Endodermal cell (in vitro differentiated cells): ENCODE results near the gene CFLAR. TPM values are rescaled to one million over a fixed set of nuclear protein-coding genes. Genes with fewer than 3 reads are reported as not detected.

Source experiments
- DNase-seq: peaks from one replicate; pipeline ENCODE4 v3.0.0-alpha.2; 2017
- H3K27ac ChIP-seq: 2 replicates; pipeline ENCODE4 v1.5.1; 2013; ENCODE audit warnings: mild to moderate bottlenecking, low read depth, low read length, moderate library complexity
- H3K27me3 ChIP-seq: 2 replicates; pipeline ENCODE4 v1.6.1; 2013; ENCODE audit warnings: mild to moderate bottlenecking, low read length, moderate library complexity; ENCODE audit not compliant: insufficient read depth, control insufficient read depth, poor library complexity, severe bottlenecking
- H3K36me3 ChIP-seq: 2 replicates; pipeline ENCODE4 v1.7.0; 2013; ENCODE audit warnings: mild to moderate bottlenecking, low read length, moderate library complexity; ENCODE audit not compliant: control insufficient read depth, insufficient read depth
- H3K4me1 ChIP-seq: one replicate; pipeline ENCODE4 v1.7.0; 2013; ENCODE audit warnings: low read length; ENCODE audit not compliant: control insufficient read depth, insufficient read depth
- H3K4me3 ChIP-seq: 2 replicates; pipeline ENCODE4 v1.5.1; 2013; ENCODE audit warnings: mild to moderate bottlenecking, low read length, moderate library complexity
- H3K9ac ChIP-seq: 2 replicates; pipeline ENCODE4 v1.6.1; 2013; ENCODE audit warnings: mild to moderate bottlenecking, low read length, moderate library complexity; ENCODE audit not compliant: poor library complexity, severe bottlenecking; ENCODE audit errors: extremely low read depth
- H3K9me3 ChIP-seq: 2 replicates; pipeline ENCODE4 v1.6.1; 2013; ENCODE audit warnings: mild to moderate bottlenecking, low read length, moderate library complexity; ENCODE audit not compliant: control insufficient read depth
- H3K27ac Mint-ChIP-seq: 2 replicates; pipeline ENCODE4 v1.8.0; 2020; ENCODE audit warnings: mixed read lengths
- H3K27me3 Mint-ChIP-seq: 2 replicates; pipeline ENCODE4 v1.8.0; 2021; ENCODE audit warnings: mild to moderate bottlenecking, mixed read lengths; ENCODE audit not compliant: insufficient read depth
- H3K36me3 Mint-ChIP-seq: 2 replicates; pipeline ENCODE4 v1.8.0; 2020; ENCODE audit warnings: low read depth, mixed read lengths
- H3K4me1 Mint-ChIP-seq: 2 replicates; pipeline ENCODE4 v1.8.0; 2020; ENCODE audit warnings: mixed read lengths
- H3K4me3 Mint-ChIP-seq: 2 replicates; pipeline ENCODE4 v1.8.0; 2020; ENCODE audit warnings: mild to moderate bottlenecking, moderate library complexity, mixed read lengths
- H3K9me3 Mint-ChIP-seq: 2 replicates; pipeline ENCODE4 v1.8.0; 2020; ENCODE audit warnings: mild to moderate bottlenecking, mixed read lengths
- WGBS, 2 experiments: methylation state at CpG; one replicate each; pipeline versions ENCODE4 v1.1.5 to v1.1.7; 2013; ENCODE audit warnings: missing lambda C conversion rate in 2 of 2, mixed read lengths in 1 of 2; ENCODE audit not compliant: insufficient coverage in 1 of 2, insufficient read length in 1 of 2; 5-methylcytosine and 5-hydroxymethylcytosine counted together
- total RNA-seq, 2 donors: library from RNA; stranded (reverse); fragmentation: NEBNext Ultra II Directional in 1 of 2; extraction: Animal tissue kit (Norgen Biotek cat#: 25700) in 1 of 2; gene quantifications; 2 replicates in 1 of 2; 3 replicates in 1 of 2; pipeline ENCODE4 v1.2.1, GENCODE V29; 2021
- TF ChIP-seq, protein P1 (sequence below): fragments of 200-600 bp; sonication (generic); conservative IDR thresholded peaks from 2 replicates; pipeline ENCODE4 v1.5.0; 2021; ENCODE audit warnings: antibody characterized with exemption, mild to moderate bottlenecking

The CFLAR gene
- total RNA-seq, 2 donors from 2014 or later = 168 to 197 TPM

DNA sequence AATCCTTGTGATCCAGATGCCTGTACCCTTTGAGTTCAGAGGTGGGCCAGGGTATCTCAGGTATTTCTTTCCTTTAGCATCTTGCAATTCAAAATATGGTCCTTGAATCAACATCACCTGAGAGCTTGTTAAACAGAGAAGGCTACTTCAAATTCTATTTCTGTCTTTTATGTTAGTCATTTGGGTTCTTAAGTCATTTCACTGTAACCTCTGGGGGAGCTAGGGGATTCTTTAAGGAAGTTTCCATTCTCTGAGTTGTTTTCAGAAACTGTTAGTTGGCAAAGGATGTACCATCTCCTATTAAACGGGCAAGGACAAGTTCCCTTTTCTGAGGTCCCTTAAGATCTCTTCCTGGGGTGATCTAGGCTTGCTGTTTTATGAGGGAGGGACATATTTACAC lies 16.6 kb downstream of the CFLAR start:
- H3K9me3 ChIP-seq = no peaks in the 10 kb centered on the region
- no peak overlapping the region for H3K9ac ChIP-seq
- no peak overlapping the region for H3K27ac ChIP-seq
- Mint-ChIP-seq H3K9me3 (no peaks in the 10 kb centered on the region), H3K36me3 (peaks cover 64% of the 10 kb centered on the region), H3K4me3 (no peak overlapping the region), H3K4me1 (peaks cover 40% of the 10 kb centered on the region), H3K27me3 (no peaks in the 10 kb centered on the region), H3K27ac (no peak overlapping the region)
- TF ChIP-seq, protein P1, sequence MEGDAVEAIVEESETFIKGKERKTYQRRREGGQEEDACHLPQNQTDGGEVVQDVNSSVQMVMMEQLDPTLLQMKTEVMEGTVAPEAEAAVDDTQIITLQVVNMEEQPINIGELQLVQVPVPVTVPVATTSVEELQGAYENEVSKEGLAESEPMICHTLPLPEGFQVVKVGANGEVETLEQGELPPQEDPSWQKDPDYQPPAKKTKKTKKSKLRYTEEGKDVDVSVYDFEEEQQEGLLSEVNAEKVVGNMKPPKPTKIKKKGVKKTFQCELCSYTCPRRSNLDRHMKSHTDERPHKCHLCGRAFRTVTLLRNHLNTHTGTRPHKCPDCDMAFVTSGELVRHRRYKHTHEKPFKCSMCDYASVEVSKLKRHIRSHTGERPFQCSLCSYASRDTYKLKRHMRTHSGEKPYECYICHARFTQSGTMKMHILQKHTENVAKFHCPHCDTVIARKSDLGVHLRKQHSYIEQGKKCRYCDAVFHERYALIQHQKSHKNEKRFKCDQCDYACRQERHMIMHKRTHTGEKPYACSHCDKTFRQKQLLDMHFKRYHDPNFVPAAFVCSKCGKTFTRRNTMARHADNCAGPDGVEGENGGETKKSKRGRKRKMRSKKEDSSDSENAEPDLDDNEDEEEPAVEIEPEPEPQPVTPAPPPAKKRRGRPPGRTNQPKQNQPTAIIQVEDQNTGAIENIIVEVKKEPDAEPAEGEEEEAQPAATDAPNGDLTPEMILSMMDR = no peak
- no peak for DNase-seq
- H3K27me3 ChIP-seq = no peaks in the 10 kb centered on the region
- no peak overlapping the region for H3K4me3 ChIP-seq
- WGBS, 2 experiments = 89 to 100% methylated on average over 1 of the region's 1 CpG
- peaks cover 69% of the 10 kb centered on the region for H3K36me3 ChIP-seq
- peaks cover 7% of the 10 kb centered on the region for H3K4me1 ChIP-seq

GRCh38 chr2:201135386-201135785 lies 19.4 kb downstream of the CFLAR start:
- Histone ChIP-seq H3K9ac (no peak overlapping the region), H3K4me1 (peaks cover 4% of the 10 kb centered on the region), H3K9me3 (no peaks in the 10 kb centered on the region), H3K27ac (no peak overlapping the region), H3K36me3 (peaks cover 82% of the 10 kb centered on the region), H3K27me3 (no peaks in the 10 kb centered on the region), H3K4me3 (no peak overlapping the region)
- H3K36me3 Mint-ChIP-seq = peaks cover 83% of the 10 kb centered on the region
- TF ChIP-seq, protein P1 = no peak
- no peaks in the 10 kb centered on the region for H3K27me3 Mint-ChIP-seq
- WGBS, 2 experiments = 94 to 100% methylated on average over 3 to 4 of the region's 4 CpGs
- no peaks in the 10 kb centered on the region for H3K9me3 Mint-ChIP-seq
- no peak overlapping the region for H3K4me3 Mint-ChIP-seq
- no peak overlapping the region for H3K27ac Mint-ChIP-seq
- DNase-seq = no peak
- H3K4me1 Mint-ChIP-seq = peaks cover 38% of the 10 kb centered on the region

GRCh38 chr2:201136889-201137321 lies 20.9 kb downstream of the CFLAR start:
- peak overlapping the region; percentile 44 for H3K27ac Mint-ChIP-seq
- 60 to 90% methylated on average over 1 to 3 of the region's 3 CpGs for WGBS, 2 experiments

More at GRCh38 chr2:201136889-201137321, 20.9 kb downstream of the CFLAR start:
- Mint-ChIP-seq H3K4me3 (no peak overlapping the region), H3K27me3 (no peaks in the 10 kb centered on the region), H3K36me3 (peaks cover 82% of the 10 kb centered on the region), H3K4me1 (peaks cover 25% of the 10 kb centered on the region), H3K9me3 (no peaks in the 10 kb centered on the region)
- H3K36me3 ChIP-seq = peaks cover 84% of the 10 kb centered on the region
- H3K4me3 ChIP-seq = no peak overlapping the region
- no peaks in the 10 kb centered on the region for H3K9me3 ChIP-seq
- no peaks in the 10 kb centered on the region for H3K4me1 ChIP-seq
- no peak for DNase-seq
- H3K27me3 ChIP-seq = no peaks in the 10 kb centered on the region
- H3K9ac ChIP-seq = no peak overlapping the region
- TF ChIP-seq, protein P1 = no peak
- H3K27ac ChIP-seq = no peak overlapping the region
